Karpas-422 (cell line): ENCODE data around the gene SNX14. TPM values are rescaled to one million over a fixed set of nuclear protein-coding genes. Genes with fewer than 3 reads are reported as not detected.

Experiments used
- DNase-seq: peaks from one replicate; pipeline ENCODE4 v3.0.0-alpha.2; 2015
- H2AFZ ChIP-seq: fragments of 200-600 bp; sonication (generic); 2 replicates; pipeline ENCODE4 v1.6.1; 2014; ENCODE audit warnings: antibody characterized with exemption, low read length, mixed read lengths
- H3K27ac ChIP-seq: fragments of 200-600 bp; sonication (generic); 2 replicates; pipeline ENCODE4 v1.5.1; 2014; ENCODE audit warnings: mild to moderate bottlenecking, low read length, moderate library complexity
- H3K27me3 ChIP-seq: fragments of 200-600 bp; sonication (generic); 2 replicates; pipeline ENCODE4 v1.6.1; 2014; ENCODE audit warnings: low read length, mixed read lengths
- H3K36me3 ChIP-seq: fragments of 200-600 bp; sonication (generic); 2 replicates; pipeline ENCODE4 v1.6.1; 2014; ENCODE audit warnings: low read length, mixed read lengths; ENCODE audit not compliant: insufficient read depth
- H3K4me1 ChIP-seq: fragments of 200-600 bp; sonication (generic); 2 replicates; pipeline ENCODE4 v1.6.1; 2014; ENCODE audit warnings: mild to moderate bottlenecking, low read length, mixed read lengths
- H3K4me2 ChIP-seq: fragments of 200-600 bp; sonication (generic); 2 replicates; pipeline ENCODE4 v1.6.1; 2014; ENCODE audit warnings: low read length, low read depth, mild to moderate bottlenecking; ENCODE audit not compliant: poor library complexity, severe bottlenecking
- H3K4me3 ChIP-seq: fragments of 200-600 bp; sonication (generic); 2 replicates; pipeline ENCODE4 v1.5.1; 2014; ENCODE audit warnings: mild to moderate bottlenecking, antibody characterized with exemption, low read length, mixed read lengths
- H3K79me2 ChIP-seq: fragments of 200-600 bp; sonication (generic); 2 replicates; pipeline ENCODE4 v1.6.1; 2014; ENCODE audit warnings: mild to moderate bottlenecking, low read length, mixed read lengths
- H3K9ac ChIP-seq: fragments of 200-600 bp; sonication (generic); 2 replicates; pipeline ENCODE4 v1.6.0; 2014; ENCODE audit warnings: low read length
- H3K9me2 ChIP-seq: fragments of 200-600 bp; sonication (generic), shearing (Covaris generic); replicated peaks from 2 replicates; pipeline ENCODE4 v1.6.0; 2014; ENCODE audit warnings: mild to moderate bottlenecking, low read length, moderate library complexity; ENCODE audit not compliant: insufficient read depth
- H3K9me3 ChIP-seq: fragments of 300-700, 200-600 bp; sonication (generic); 2 replicates; pipeline ENCODE4 v1.6.1; 2014; ENCODE audit warnings: low read length, mixed read lengths
- H4K20me1 ChIP-seq: fragments of 200-600 bp; sonication (generic); 2 replicates; pipeline ENCODE4 v1.6.1; 2014; ENCODE audit warnings: mild to moderate bottlenecking, antibody characterized with exemption, low read length, low read depth; ENCODE audit not compliant: insufficient read depth
- total RNA-seq: library from RNA; depleted of rRNA; stranded (reverse); fragments of >200 nt; shearing (Covaris generic); gene quantifications from 2 replicates; pipeline ENCODE4 v1.2.3, GENCODE V29; 2014; ENCODE audit warnings: low replicate concordance

SNX14 gene
- total RNA-seq, 1 experiment from 2014 or later = 153 TPM

GRCh38 chr6:85462673-85463072, 131.0 kb downstream of the SNX14 start:
- H3K4me3 ChIP-seq = no peak overlapping the region
- no peaks in the 10 kb centered on the region for H4K20me1 ChIP-seq
- H3K27ac ChIP-seq = no peak overlapping the region
- no peak for DNase-seq
- no peaks in the 10 kb centered on the region for H3K9me3 ChIP-seq
- no peaks in the 10 kb centered on the region for H3K36me3 ChIP-seq
- no peak overlapping the region for H2AFZ ChIP-seq
- no peaks in the 10 kb centered on the region for H3K9me2 ChIP-seq
- H3K79me2 ChIP-seq = no peaks in the 10 kb centered on the region
- no peaks in the 10 kb centered on the region for H3K4me1 ChIP-seq
- H3K4me2 ChIP-seq = no peak overlapping the region
- H3K27me3 ChIP-seq = no peaks in the 10 kb centered on the region; the same call in 1 of the 2 replicates
- no peak overlapping the region for H3K9ac ChIP-seq

- Histone ChIP-seq H4K20me1 (no peaks in the 10 kb centered on the region), H3K36me3 (no peaks in the 10 kb centered on the region), H3K4me3 (no peak overlapping the region), H3K9ac (no peak overlapping the region), H3K27ac (no peak overlapping the region), H3K9me2 (no peaks in the 10 kb centered on the region), H3K9me3 (no peaks in the 10 kb centered on the region), H2AFZ (no peak overlapping the region), H3K79me2 (no peaks in the 10 kb centered on the region), H3K4me2 (no peak overlapping the region), H3K4me1 (no peaks in the 10 kb centered on the region), H3K27me3 (no peaks in the 10 kb centered on the region; the same call in 1 of the 2 replicates)
- DNase-seq = no peak
Measured at GRCh38 chr6:85461798-85462170, 131.9 kb downstream of the SNX14 start.

DNA sequence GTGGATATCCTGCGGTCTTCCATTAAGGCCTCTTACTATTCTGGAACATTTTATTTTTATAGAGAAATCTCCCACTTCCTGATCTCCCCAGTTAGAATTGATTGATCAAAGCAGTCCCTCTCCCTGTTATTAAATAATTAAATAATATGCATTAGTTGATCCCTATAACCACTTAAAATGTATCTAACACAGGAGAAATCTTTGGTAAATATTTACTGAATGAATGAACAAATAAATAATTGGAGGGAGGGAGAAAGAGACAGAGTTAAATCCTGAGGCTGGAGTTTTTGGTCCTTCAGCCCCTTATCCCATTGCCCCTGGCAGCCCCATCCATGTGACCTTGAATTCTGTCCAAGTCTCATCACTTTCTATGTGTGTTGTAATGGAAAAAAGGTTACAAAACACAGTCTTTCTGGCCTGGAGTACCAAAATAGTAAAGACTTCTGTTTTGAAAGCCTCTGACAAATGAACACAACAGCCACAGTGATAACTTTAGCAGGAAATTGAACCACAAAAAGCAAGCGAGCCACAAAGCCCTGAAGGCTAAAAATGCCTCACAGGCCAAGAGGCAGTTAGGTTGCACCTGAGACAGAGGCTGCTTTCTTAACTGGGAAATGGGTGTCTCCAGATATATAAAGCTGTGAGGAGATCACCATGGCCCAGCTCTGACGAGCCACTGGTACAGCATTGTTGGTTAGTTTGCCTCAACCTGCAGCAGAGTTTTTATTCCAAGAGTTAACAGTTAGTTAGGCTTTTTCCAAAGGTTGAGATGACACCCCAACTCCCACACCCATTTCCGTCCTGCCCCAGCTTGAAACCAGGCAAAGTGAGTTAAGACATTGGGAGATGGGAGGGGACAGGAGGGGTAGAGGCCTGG, 132.5 kb downstream of the SNX14 start:
- Histone ChIP-seq H3K9ac (no peak overlapping the region), H3K27me3 (no peaks in the 10 kb centered on the region; the same call in 1 of the 2 replicates), H3K79me2 (no peaks in the 10 kb centered on the region), H2AFZ (no peak overlapping the region), H3K4me2 (no peak overlapping the region), H3K9me2 (no peaks in the 10 kb centered on the region), H3K4me3 (no peak overlapping the region), H3K9me3 (no peaks in the 10 kb centered on the region), H3K4me1 (no peaks in the 10 kb centered on the region), H3K36me3 (no peaks in the 10 kb centered on the region), H4K20me1 (no peaks in the 10 kb centered on the region), H3K27ac (no peak overlapping the region)
- no peak for DNase-seq

- H3K27ac ChIP-seq = no peak overlapping the region
- no peak overlapping the region for H3K4me3 ChIP-seq
- H3K9ac ChIP-seq = no peak overlapping the region
- H3K4me2 ChIP-seq = no peak overlapping the region
- no peaks in the 10 kb centered on the region for H4K20me1 ChIP-seq
- no peaks in the 10 kb centered on the region for H3K4me1 ChIP-seq
- H3K79me2 ChIP-seq = no peaks in the 10 kb centered on the region
- H2AFZ ChIP-seq = no peak overlapping the region
- H3K36me3 ChIP-seq = no peaks in the 10 kb centered on the region
- no peak for DNase-seq
- no peaks in the 10 kb centered on the region; the same call in 1 of the 2 replicates for H3K27me3 ChIP-seq
- H3K9me2 ChIP-seq = no peaks in the 10 kb centered on the region
- H3K9me3 ChIP-seq = no peaks in the 10 kb centered on the region
Measured at GRCh38 chr6:85460154-85460920, 133.3 kb downstream of the SNX14 start.

DNA sequence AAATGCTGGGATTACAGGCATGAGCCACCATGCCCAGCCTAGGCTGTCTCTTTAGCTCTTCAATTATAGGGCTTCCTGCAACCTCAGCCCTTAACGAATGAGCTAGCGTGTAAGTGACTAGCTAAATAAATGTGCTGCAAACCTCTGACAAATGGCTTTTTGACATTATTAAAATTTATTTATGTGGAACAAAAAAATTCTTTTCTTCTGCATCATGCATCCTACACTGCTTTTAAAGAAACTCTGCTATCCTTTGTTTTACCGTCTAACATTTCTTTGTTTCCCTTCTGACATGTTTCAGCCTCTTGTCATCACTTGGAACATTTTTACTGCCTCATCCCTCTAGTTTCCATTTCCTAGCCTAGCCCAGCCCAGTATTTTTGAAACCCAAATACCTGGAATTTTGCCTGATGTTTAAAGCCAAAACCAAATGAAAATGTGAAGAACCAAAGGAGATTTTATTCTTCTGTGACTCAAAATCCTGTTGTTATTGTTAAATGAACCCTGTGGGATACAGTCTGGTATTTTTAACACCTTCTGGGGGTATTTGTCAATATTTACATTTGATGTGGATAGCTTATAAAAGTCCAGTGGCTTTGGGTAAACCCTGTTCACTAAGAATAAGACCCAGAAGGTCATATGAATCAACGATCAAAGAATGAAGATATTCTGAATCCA, 134.3 kb downstream of the SNX14 start:
- Histone ChIP-seq H3K9ac (no peak overlapping the region), H3K27ac (no peak overlapping the region), H3K4me1 (no peaks in the 10 kb centered on the region), H3K4me2 (no peak overlapping the region), H2AFZ (no peak overlapping the region), H3K9me2 (no peaks in the 10 kb centered on the region), H3K4me3 (no peak overlapping the region), H3K79me2 (no peaks in the 10 kb centered on the region), H3K9me3 (no peaks in the 10 kb centered on the region), H3K36me3 (no peaks in the 10 kb centered on the region), H3K27me3 (no peaks in the 10 kb centered on the region; the same call in 1 of the 2 replicates), H4K20me1 (no peaks in the 10 kb centered on the region)
- DNase-seq = no peak

DNA sequence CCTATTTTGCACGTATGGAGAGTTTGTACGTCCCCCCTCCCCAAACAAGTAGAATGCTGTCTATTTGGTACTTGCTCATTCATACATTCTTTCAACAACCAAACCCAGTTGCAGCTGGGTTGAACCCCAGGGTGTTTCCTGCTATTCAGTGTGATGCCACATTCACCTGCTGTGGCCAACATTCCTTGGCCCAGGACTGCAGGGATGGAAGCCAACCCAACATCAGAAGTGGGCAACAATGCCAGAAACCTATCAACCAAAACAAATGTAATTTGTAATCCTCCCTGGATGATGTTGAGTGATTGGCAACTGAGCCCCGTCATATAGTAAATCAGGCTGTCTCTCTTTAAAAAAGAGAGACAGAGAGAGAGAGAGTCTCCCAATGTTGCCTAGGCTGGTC, 134.9 kb downstream of the SNX14 start:
- Histone ChIP-seq H3K9me3 (no peaks in the 10 kb centered on the region), H3K79me2 (no peaks in the 10 kb centered on the region), H3K9ac (no peak overlapping the region), H3K27ac (no peak overlapping the region), H3K9me2 (no peaks in the 10 kb centered on the region), H3K4me2 (no peak overlapping the region), H3K4me1 (no peaks in the 10 kb centered on the region), H4K20me1 (no peaks in the 10 kb centered on the region), H3K27me3 (no peaks in the 10 kb centered on the region; the same call in 1 of the 2 replicates), H2AFZ (no peak overlapping the region), H3K4me3 (no peak overlapping the region), H3K36me3 (no peaks in the 10 kb centered on the region)
- DNase-seq = no peak

GRCh38 chr6:85458184-85458583, 135.5 kb downstream of the SNX14 start:
- DNase-seq = no peak
- Histone ChIP-seq H3K4me3 (no peak overlapping the region), H3K9me3 (no peaks in the 10 kb centered on the region), H2AFZ (no peak overlapping the region), H3K9me2 (no peaks in the 10 kb centered on the region), H3K4me2 (no peak overlapping the region), H3K79me2 (no peaks in the 10 kb centered on the region), H3K36me3 (no peaks in the 10 kb centered on the region), H4K20me1 (no peaks in the 10 kb centered on the region), H3K27ac (no peak overlapping the region), H3K9ac (no peak overlapping the region), H3K4me1 (peaks cover 4% of the 10 kb centered on the region; the same call in 1 of the 2 replicates), H3K27me3 (no peaks in the 10 kb centered on the region; the same call in 1 of the 2 replicates)

DNA sequence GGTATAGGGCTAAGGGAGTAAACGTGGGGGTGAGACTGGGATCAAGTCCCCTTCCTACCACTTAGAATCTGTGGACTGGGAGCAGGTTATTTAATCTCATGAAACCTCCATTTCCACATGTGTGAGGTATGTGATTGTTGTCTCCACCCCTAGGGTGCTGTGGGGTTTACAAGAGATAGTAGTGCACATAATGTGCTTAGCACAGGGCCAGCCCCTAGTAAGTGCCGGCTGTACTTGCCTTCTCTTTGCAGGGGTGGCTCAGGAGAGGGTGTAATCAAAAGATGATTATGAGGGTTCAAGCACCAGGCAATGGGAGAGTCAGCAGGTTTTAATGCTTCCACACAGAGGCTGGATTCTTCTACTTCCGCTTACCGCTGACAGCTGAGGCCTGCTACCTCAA, 136.9 kb downstream of the SNX14 start:
- peaks cover 4% of the 10 kb centered on the region; the same call in 1 of the 2 replicates for H3K4me1 ChIP-seq
- no peaks in the 10 kb centered on the region; the same call in 1 of the 2 replicates for H3K27me3 ChIP-seq
- H3K9me2 ChIP-seq = no peaks in the 10 kb centered on the region
- DNase-seq = no peak
- no peaks in the 10 kb centered on the region for H3K36me3 ChIP-seq
- H3K79me2 ChIP-seq = no peaks in the 10 kb centered on the region
- no peak overlapping the region for H3K27ac ChIP-seq
- no peak overlapping the region for H3K4me2 ChIP-seq
- no peak overlapping the region for H3K9ac ChIP-seq
- no peak overlapping the region for H3K4me3 ChIP-seq
- H2AFZ ChIP-seq = no peak overlapping the region
- H4K20me1 ChIP-seq = no peaks in the 10 kb centered on the region
- no peaks in the 10 kb centered on the region for H3K9me3 ChIP-seq
